Mucosa of descending colon (tissue), 3 donors: ENCODE data around the gene EXPH5. TPM values are rescaled to one million over a fixed set of nuclear protein-coding genes. Genes with fewer than 3 reads are reported as not detected.
"Not testable (repeated sequence)": the region's sequence is repeated elsewhere in the genome, so short reads cannot be mapped to it uniquely, and the experiment has no call there.

ENCODE experiments used
- ATAC-seq: fragments of 200-7000 bp; cut with Tn5 transposase; one replicate; pipeline ENCODE4 v1.9.1; 2020; ENCODE audit warnings: mild to moderate bottlenecking, moderate library complexity
- DNase-seq, 3 donors: peaks; one replicate each; pipeline ENCODE4 v3.0.0-alpha.2; 2020
- H3K36me3 ChIP-seq: fragments of 200-600 bp; one replicate; pipeline ENCODE4 v1.8.0; 2021; ENCODE audit warnings: low read depth, mild to moderate bottlenecking
- H3K4me1 ChIP-seq: fragments of 200-600 bp; one replicate; pipeline ENCODE4 v1.8.0; 2021; ENCODE audit warnings: low read depth, mild to moderate bottlenecking
- H3K4me3 ChIP-seq: fragments of 200-600 bp; one replicate; pipeline ENCODE4 v1.8.0; 2021; ENCODE audit warnings: mild to moderate bottlenecking
- H3K9me3 ChIP-seq: fragments of 200-600 bp; one replicate; pipeline ENCODE4 v1.8.0; 2021; ENCODE audit warnings: mild to moderate bottlenecking
- CTCF ChIP-seq: fragments of 200-600 bp; IDR thresholded peaks from one replicate; pipeline ENCODE4 v1.8.0; 2022; ENCODE audit warnings: antibody characterized with exemption, mild to moderate bottlenecking
- intact Hi-C, 2 donors: fragments of 100-400 bp; cut with DNase I in 1 of 2; cut with micrococcal nuclease in 1 of 2; formaldehyde crosslinking; loops; one replicate each; pipeline versions ENCODE4 v1.11.0 to v1.11.1; 2022; cut with DNase I, micrococcal nuclease
- long read RNA-seq, 2 donors: library from polyadenylated mRNA; unstranded; transcript quantifications; one replicate each; pipeline ENCODE4 v2.0.0, GENCODE V29; 2019 to 2021
- total RNA-seq, 3 donors: library from RNA; stranded (reverse); fragmentation: NEBNext Ultra II Directional in 2 of 3; extraction: Animal tissue kit (Norgen Biotek cat#: 25700) in 2 of 3; gene quantifications; one replicate each; pipeline versions ENCODE4 v1.2.1 to v1.2.4, GENCODE V29; 2021 to 2023
- donor health status: DM: no; HTN: no; CAD: no; lungs with moderate emphysema.
- donor health status: DM: no; HTN: no; CAD: no.
- donor health status: DM: no; HTN: yes; CAD: no.

The EXPH5 gene
- 10 to 100 TPM; 22.4 to 79.3 (median 26.1) TPM for total RNA-seq
- long read RNA-seq, donor 1, full-length matches to known transcripts: 1 of 4 reads
- long read RNA-seq, donor 1, partial matches to known transcripts: 1 of 4 reads
- long read RNA-seq, donor 1, other reads (novel, unspliced or antisense): 2 of 4 reads
- long read RNA-seq, donor 2, partial matches to known transcripts: 0 of 6 reads
- long read RNA-seq, donor 2, other reads (novel, unspliced or antisense): 6 of 6 reads

- intact Hi-C loops: no loop called here
- no peaks in the 10 kb centered on the region for H3K9me3 ChIP-seq
- peaks cover 6% of the 10 kb centered on the region for H3K4me1 ChIP-seq
- peak within 1 kb of the TSS; percentile 57 for H3K4me3 ChIP-seq
- H3K36me3 ChIP-seq: no peaks in the 10 kb centered on the region
- no peak for TF ChIP-seq CTCF
- peak; percentile 98 for ATAC-seq
- DNase-seq: peak; percentile 96 to 98 (median 97)
Measured at GRCh38 chr11:108593214-108593922, at the start of gene EXPH5. Gene EXPH5 (minus strand): TSS chr11:108593768. CDS start chr11:108593536, 232 bp downstream.

- H3K36me3 ChIP-seq, ATAC-seq: not testable (repeated sequence)
Measured at GRCh38 chr11:108641752-108642151, 48.2 kb upstream of the EXPH5 start.

GRCh38 chr11:108639146-108639545, 45.6 kb upstream of the EXPH5 start:
- H3K4me3 ChIP-seq: no peak overlapping the region
- no peaks in the 10 kb centered on the region for H3K9me3 ChIP-seq
- intact Hi-C loops: no loop called here
- ATAC-seq (no peak), DNase-seq (no peak)
- H3K36me3 ChIP-seq: no peaks in the 10 kb centered on the region
- no peak for TF ChIP-seq CTCF
- H3K4me1 ChIP-seq: no peaks in the 10 kb centered on the region

More at GRCh38 chr11:108641752-108642151, 48.2 kb upstream of the EXPH5 start:
- not testable (repeated sequence) for H3K4me3 ChIP-seq, H3K4me1 ChIP-seq, DNase-seq, H3K9me3 ChIP-seq
- intact Hi-C loops: loop anchor here in 1 of 2 donors (10.0 kb wide), 1 partner anchor 227 kb away; no protein-coding TSS in a partner anchor

GRCh38 chr11:108636222-108636621, 42.7 kb upstream of the EXPH5 start:
- H3K36me3 ChIP-seq: no peaks in the 10 kb centered on the region
- ATAC-seq: no peak
- no peak for DNase-seq
- H3K9me3 ChIP-seq: no peaks in the 10 kb centered on the region
- H3K4me3 ChIP-seq: no peak overlapping the region
- intact Hi-C loops: no loop called here
- no peak for TF ChIP-seq CTCF
- no peaks in the 10 kb centered on the region for H3K4me1 ChIP-seq

GRCh38 chr11:108635106-108635505, 41.5 kb upstream of the EXPH5 start:
- H3K4me3 ChIP-seq: no peak overlapping the region

More at GRCh38 chr11:108635106-108635505, 41.5 kb upstream of the EXPH5 start:
- DNase-seq: no peak
- ATAC-seq: no peak
- Histone ChIP-seq H3K4me1 (no peaks in the 10 kb centered on the region), H3K36me3 (no peaks in the 10 kb centered on the region), H3K9me3 (no peaks in the 10 kb centered on the region)
- TF ChIP-seq CTCF: no peak
- intact Hi-C loops: no loop called here
